Measurements from ENCODE around the gene SDK1.

The SDK1 gene

GRCh38 chr7:4132221-4132620 is 831.2 kb downstream of the SDK1 start:
- no peak for TF ChIP-seq CTCF (IDR thresholded peaks at IDR 0.05; ENCODE audit: low read depth, low read length)

GRCh38 chr7:4133491-4134044 is 832.5 kb downstream of the SDK1 start:
- H3K36me3 ChIP-seq = no peaks in the 10 kb centered on the region
- no peak for DNase-seq

More at GRCh38 chr7:4132221-4132620, 831.2 kb downstream of the SDK1 start:
- Histone ChIP-seq H3K9me3 (no peaks in the 10 kb centered on the region; the same call in 1 of the 2 replicates), H3K4me3 (ENCODE audit: low read depth, low read length) (no peak overlapping the region), H3K4me1 (no peaks in the 10 kb centered on the region), H3K27me3 (no peaks in the 10 kb centered on the region), H3K36me3 (no peaks in the 10 kb centered on the region)
- no peak for DNase-seq

GRCh38 chr7:4134204-4134603 is 833.2 kb downstream of the SDK1 start:
- Histone ChIP-seq H3K4me1 (no peaks in the 10 kb centered on the region), H3K9me3 (no peaks in the 10 kb centered on the region; the same call in 1 of the 2 replicates), H3K4me3 (ENCODE audit: low read depth, low read length) (no peak overlapping the region), H3K36me3 (no peaks in the 10 kb centered on the region), H3K27me3 (no peaks in the 10 kb centered on the region)
- DNase-seq = no peak
- TF ChIP-seq CTCF (IDR thresholded peaks at IDR 0.05; ENCODE audit: low read depth, low read length) = no peak

More at GRCh38 chr7:4133491-4134044, 832.5 kb downstream of the SDK1 start:
- Histone ChIP-seq H3K4me1 (no peaks in the 10 kb centered on the region), H3K9me3 (no peaks in the 10 kb centered on the region; the same call in 1 of the 2 replicates), H3K4me3 (ENCODE audit: low read depth, low read length) (no peak overlapping the region), H3K27me3 (no peaks in the 10 kb centered on the region)
- no peak for TF ChIP-seq CTCF (IDR thresholded peaks at IDR 0.05; ENCODE audit: low read depth, low read length)

GRCh38 chr7:4134631-4135030 is 833.6 kb downstream of the SDK1 start:
- Histone ChIP-seq H3K4me1 (no peaks in the 10 kb centered on the region), H3K27me3 (no peaks in the 10 kb centered on the region), H3K9me3 (no peaks in the 10 kb centered on the region; the same call in 1 of the 2 replicates), H3K36me3 (no peaks in the 10 kb centered on the region), H3K4me3 (ENCODE audit: low read depth, low read length) (no peak overlapping the region)
- no peak for DNase-seq
- TF ChIP-seq CTCF (IDR thresholded peaks at IDR 0.05; ENCODE audit: low read depth, low read length) = no peak

GRCh38 chr7:4135301-4135700 is 834.2 kb downstream of the SDK1 start:
- Histone ChIP-seq H3K9me3 (no peaks in the 10 kb centered on the region), H3K4me3 (ENCODE audit: low read depth, low read length) (no peak overlapping the region), H3K27me3 (no peaks in the 10 kb centered on the region), H3K4me1 (no peaks in the 10 kb centered on the region), H3K36me3 (no peaks in the 10 kb centered on the region)
- DNase-seq = no peak
- no peak for TF ChIP-seq CTCF (IDR thresholded peaks at IDR 0.05; ENCODE audit: low read depth, low read length)

GRCh38 chr7:4136036-4136435 is 835.0 kb downstream of the SDK1 start:
- no peak overlapping the region for H3K4me3 ChIP-seq (ENCODE audit: low read depth, low read length)

More at GRCh38 chr7:4136036-4136435, 835.0 kb downstream of the SDK1 start:
- DNase-seq = no peak
- no peaks in the 10 kb centered on the region for H3K4me1 ChIP-seq
- H3K27me3 ChIP-seq = no peaks in the 10 kb centered on the region
- TF ChIP-seq CTCF (IDR thresholded peaks at IDR 0.05; ENCODE audit: low read depth, low read length) = no peak
- no peaks in the 10 kb centered on the region for H3K36me3 ChIP-seq
- no peaks in the 10 kb centered on the region for H3K9me3 ChIP-seq
